ENCODE measurements around the gene ARRB1.

DNA sequence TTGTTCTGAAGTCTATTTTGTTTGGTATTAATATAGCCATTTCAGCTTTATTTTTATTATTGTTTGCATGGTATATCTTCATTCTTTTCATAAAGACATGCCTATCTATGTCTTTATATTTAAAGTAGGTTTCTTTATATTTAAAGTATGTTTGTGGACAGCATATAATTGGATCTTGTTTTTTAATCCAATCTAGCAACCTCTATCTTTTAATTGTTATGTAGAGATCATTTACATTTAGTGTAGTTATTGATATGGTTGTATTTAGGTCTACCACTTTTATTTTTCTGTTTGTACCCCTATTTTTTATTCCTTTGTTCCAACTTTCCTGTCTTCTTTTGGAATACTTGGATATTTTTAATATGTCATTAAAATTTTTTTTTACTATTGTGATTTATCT is 97.1 kb downstream of the ARRB1 start:
- TF ChIP-seq EZH2 (IDR thresholded peaks at IDR 0.05; ENCODE audit: borderline replicate concordance, low read length), result no peak
- TF ChIP-seq, protein P1, sequence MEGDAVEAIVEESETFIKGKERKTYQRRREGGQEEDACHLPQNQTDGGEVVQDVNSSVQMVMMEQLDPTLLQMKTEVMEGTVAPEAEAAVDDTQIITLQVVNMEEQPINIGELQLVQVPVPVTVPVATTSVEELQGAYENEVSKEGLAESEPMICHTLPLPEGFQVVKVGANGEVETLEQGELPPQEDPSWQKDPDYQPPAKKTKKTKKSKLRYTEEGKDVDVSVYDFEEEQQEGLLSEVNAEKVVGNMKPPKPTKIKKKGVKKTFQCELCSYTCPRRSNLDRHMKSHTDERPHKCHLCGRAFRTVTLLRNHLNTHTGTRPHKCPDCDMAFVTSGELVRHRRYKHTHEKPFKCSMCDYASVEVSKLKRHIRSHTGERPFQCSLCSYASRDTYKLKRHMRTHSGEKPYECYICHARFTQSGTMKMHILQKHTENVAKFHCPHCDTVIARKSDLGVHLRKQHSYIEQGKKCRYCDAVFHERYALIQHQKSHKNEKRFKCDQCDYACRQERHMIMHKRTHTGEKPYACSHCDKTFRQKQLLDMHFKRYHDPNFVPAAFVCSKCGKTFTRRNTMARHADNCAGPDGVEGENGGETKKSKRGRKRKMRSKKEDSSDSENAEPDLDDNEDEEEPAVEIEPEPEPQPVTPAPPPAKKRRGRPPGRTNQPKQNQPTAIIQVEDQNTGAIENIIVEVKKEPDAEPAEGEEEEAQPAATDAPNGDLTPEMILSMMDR (IDR thresholded peaks at IDR 0.05; ENCODE audit: low read length), result no peak

Data from OCI-LY1 (cell line).